ENCODE results near the gene B3GNT9.

Gene B3GNT9

DNA sequence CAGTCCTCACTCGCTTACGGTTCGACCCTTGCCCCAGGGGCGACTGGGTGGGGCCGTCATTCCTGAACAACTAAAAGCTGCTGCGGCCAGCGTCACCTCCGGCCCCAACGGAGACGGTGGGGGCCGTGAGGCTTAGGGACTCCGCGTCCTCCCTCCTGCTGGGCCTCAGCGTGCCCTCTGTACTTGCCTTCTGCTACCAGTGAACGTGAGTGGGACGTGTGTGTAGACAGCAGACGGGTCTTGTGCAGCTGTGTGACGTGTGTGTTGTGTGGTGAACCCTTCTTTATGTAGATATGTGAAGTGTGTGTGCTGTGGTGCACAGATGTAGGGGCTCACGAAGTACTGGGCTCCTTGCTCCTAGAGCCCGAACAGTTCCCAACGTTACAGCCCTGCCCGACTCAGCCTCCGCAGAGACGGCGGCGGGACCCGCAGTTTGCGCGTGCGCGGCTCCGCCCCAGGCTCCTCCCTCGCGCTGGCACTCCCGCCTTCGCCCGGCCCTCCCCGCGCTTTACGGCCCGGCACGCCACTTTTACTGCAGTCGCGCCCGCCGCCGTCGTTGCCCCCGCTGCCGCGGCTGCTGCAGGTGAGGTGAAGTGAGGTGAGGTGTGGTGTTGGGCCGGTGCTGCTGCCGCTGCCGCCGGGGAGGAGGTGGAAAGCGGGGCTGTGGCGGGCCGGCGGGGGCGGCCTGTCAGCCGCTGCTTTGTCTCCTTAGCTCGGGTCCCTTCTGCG lies 41.2 kb downstream of the B3GNT9 start, which contains the start of gene PHAF1:
Gene PHAF1, plus strand, starts transcription at position 535 of the 729 bp plus-strand sequence. CDS start 235 bp downstream, outside the sequence.
- Mint-ChIP-seq H3K27me3 (no peaks in the 10 kb centered on the region), H3K4me3 (peak within 1 kb of the TSS; percentile 96), H3K4me1 (peaks cover 32% of the 10 kb centered on the region), H3K27ac (peak within 1 kb of the TSS; percentile 89), H3K9me3 (no peaks in the 10 kb centered on the region), H3K36me3 (ENCODE audit: low read depth) (peaks cover 2% of the 10 kb centered on the region)
- peak; percentile 98 for DNase-seq
- ATAC-seq: peak; percentile 89

GRCh38 chr16:67108931-67109406 lies 41.8 kb downstream of the B3GNT9 start:
- H3K36me3 Mint-ChIP-seq (ENCODE audit: low read depth): peaks cover 2% of the 10 kb centered on the region
- DNase-seq: no peak
- peak overlapping the region; percentile 96 for H3K4me3 Mint-ChIP-seq
- no peak for ATAC-seq
- H3K4me1 Mint-ChIP-seq: peaks cover 32% of the 10 kb centered on the region
- H3K27me3 Mint-ChIP-seq: no peaks in the 10 kb centered on the region
- no peaks in the 10 kb centered on the region for H3K9me3 Mint-ChIP-seq
- peak overlapping the region; percentile 89 for H3K27ac Mint-ChIP-seq

DNA sequence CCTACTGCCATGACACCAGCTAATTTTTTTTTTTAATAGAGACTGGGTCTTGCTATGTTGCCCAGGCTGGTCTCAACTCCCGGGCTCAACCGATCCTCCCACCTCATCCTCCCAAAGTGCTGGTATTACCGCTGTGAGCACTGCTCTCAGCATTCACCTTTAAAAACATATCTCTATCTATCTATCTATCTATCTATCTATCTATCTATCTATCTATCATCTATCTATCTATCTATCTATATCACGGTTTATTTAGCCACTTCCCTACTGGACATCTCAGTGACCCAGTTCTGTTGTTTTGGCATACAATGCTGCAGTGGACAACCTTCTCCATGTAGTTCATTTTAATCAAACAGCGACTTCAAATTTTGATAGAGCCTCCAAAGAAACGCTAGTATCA lies 42.3 kb downstream of the B3GNT9 start:
- Mint-ChIP-seq H3K9me3 (no peaks in the 10 kb centered on the region), H3K4me1 (peaks cover 32% of the 10 kb centered on the region), H3K27ac (no peak overlapping the region), H3K4me3 (no peak overlapping the region), H3K36me3 (ENCODE audit: low read depth) (peaks cover 2% of the 10 kb centered on the region), H3K27me3 (no peaks in the 10 kb centered on the region)
- no peak for DNase-seq
- no peak for ATAC-seq

GRCh38 chr16:67105881-67106280 lies 44.9 kb downstream of the B3GNT9 start:
- Mint-ChIP-seq H3K36me3 (ENCODE audit: low read depth) (peaks cover 4% of the 10 kb centered on the region), H3K9me3 (no peaks in the 10 kb centered on the region), H3K4me3 (no peak overlapping the region), H3K4me1 (peaks cover 16% of the 10 kb centered on the region), H3K27me3 (no peaks in the 10 kb centered on the region), H3K27ac (no peak overlapping the region)
- DNase-seq: no peak
- no peak for ATAC-seq

DNA sequence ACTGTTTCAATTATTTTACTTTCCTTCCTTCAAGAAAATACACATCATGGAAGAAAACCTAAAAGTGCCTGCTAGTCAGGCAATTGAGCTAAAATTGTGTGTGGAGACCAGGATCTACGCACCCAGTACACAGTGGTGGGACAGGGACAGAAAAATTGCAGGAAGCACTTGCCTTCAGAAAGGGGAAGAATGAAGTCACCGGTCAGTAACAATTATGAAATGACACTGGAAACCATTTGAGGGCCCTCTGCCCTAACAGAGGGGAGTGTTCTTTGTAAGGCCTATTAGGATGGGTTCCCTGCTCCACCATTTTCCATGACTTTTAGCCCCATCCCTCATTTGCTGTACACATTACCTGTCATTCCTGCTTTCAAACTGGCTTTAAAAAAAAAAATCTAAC lies 45.6 kb downstream of the B3GNT9 start:
- no peaks in the 10 kb centered on the region for H3K9me3 Mint-ChIP-seq
- no peak overlapping the region for H3K27ac Mint-ChIP-seq
- H3K4me3 Mint-ChIP-seq: no peak overlapping the region
- DNase-seq (no peak), ATAC-seq (no peak)
- no peaks in the 10 kb centered on the region for H3K27me3 Mint-ChIP-seq
- peaks cover 10% of the 10 kb centered on the region for H3K4me1 Mint-ChIP-seq
- peaks cover 4% of the 10 kb centered on the region for H3K36me3 Mint-ChIP-seq (ENCODE audit: low read depth)

DNA sequence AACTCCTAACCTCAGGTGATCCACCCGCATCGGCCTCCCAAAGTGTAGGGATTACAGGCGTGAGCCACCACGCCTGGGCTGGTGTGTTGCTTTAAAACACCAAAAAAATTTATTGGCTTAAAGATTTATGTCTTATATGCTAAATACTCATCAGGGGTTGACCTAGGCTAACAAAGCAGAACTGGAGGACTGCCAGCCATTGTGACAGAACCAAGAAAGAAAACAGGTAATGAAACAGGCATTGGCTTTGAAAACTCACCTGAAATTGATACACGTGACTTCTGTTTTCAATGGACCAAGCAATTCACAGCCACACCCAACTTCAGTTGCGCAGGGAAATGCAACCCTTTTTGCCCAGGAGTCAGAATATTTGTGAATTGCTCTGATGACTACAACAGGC lies 46.0 kb downstream of the B3GNT9 start:
- no peak overlapping the region for H3K27ac Mint-ChIP-seq
- peaks cover 8% of the 10 kb centered on the region for H3K4me1 Mint-ChIP-seq
- ATAC-seq (no peak), DNase-seq (no peak)
- H3K36me3 Mint-ChIP-seq (ENCODE audit: low read depth): peaks cover 4% of the 10 kb centered on the region
- no peaks in the 10 kb centered on the region for H3K27me3 Mint-ChIP-seq
- H3K9me3 Mint-ChIP-seq: no peaks in the 10 kb centered on the region
- H3K4me3 Mint-ChIP-seq: no peak overlapping the region

DNA sequence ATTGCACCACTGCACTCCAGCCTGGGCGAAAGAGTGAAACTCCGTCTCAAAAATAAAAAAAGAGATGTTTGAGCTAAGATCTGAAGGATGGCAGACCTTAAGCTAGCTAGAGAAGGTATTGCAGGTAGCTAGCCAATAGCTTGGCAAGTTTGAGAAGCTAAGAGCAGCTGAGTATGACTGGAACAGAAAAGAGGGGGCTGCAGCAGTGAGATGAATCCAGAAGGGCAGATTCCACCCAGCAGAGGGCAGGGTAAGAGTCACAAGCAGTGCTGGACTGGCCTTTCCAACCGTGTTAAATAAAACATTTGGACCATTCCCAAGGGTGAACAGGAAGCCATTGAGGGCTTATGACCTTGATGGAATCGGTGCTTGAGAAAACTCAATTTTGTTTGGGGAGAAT lies 46.7 kb downstream of the B3GNT9 start:
- no peak for DNase-seq
- ATAC-seq: no peak
- no peak overlapping the region for H3K27ac Mint-ChIP-seq
- no peak overlapping the region for H3K4me3 Mint-ChIP-seq
- peaks cover 3% of the 10 kb centered on the region for H3K4me1 Mint-ChIP-seq
- H3K27me3 Mint-ChIP-seq: no peaks in the 10 kb centered on the region
- H3K36me3 Mint-ChIP-seq (ENCODE audit: low read depth): peaks cover 8% of the 10 kb centered on the region
- no peaks in the 10 kb centered on the region for H3K9me3 Mint-ChIP-seq

GRCh38 chr16:67101311-67102082 lies 49.3 kb downstream of the B3GNT9 start:
- H3K27ac Mint-ChIP-seq: peak overlapping the region; percentile 23
- no peak for DNase-seq
- no peaks in the 10 kb centered on the region for H3K9me3 Mint-ChIP-seq
- H3K36me3 Mint-ChIP-seq (ENCODE audit: low read depth): peaks cover 8% of the 10 kb centered on the region
- ATAC-seq: peak; percentile 68
- no peak overlapping the region for H3K4me3 Mint-ChIP-seq
- no peaks in the 10 kb centered on the region for H3K27me3 Mint-ChIP-seq
- peaks cover 3% of the 10 kb centered on the region for H3K4me1 Mint-ChIP-seq

DNA sequence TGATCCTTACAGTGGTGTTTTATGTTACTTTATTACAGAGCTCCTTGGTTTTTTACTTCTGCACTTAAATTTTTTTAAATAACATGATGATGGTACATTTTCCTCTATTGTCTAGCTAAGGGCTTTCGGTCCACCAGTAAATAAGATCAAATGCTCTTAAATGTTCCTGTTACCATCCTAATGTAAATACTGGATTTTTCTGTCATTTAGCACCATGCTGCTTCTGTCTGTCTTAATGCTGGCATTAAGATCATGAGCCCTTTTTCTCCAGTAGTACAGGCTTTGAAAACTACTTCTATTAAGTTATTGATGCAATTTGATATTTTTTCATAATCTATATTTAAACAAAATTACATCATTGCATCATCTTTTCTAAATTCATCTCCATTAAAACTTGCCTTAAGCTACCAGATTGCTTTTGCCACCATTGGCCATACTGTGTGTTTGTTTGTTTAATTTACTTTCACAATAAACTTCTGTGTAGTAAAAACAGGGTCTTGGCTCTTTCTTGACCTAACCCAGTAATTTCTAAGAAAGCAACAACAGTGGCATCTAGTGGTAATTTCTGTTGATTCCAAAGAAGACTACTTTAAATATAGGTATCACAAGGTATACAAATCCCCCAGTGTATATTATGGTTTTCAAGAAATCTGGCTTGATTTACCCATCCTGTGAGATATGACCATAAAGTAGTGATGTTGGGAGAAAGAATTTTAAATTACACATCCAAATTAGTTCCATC lies 50.1 kb downstream of the B3GNT9 start:
- Mint-ChIP-seq H3K4me1 (peaks cover 3% of the 10 kb centered on the region), H3K9me3 (no peaks in the 10 kb centered on the region), H3K4me3 (no peak overlapping the region), H3K27ac (no peak overlapping the region), H3K27me3 (no peaks in the 10 kb centered on the region), H3K36me3 (ENCODE audit: low read depth) (peaks cover 8% of the 10 kb centered on the region)
- ATAC-seq: no peak
- no peak for DNase-seq

DNA sequence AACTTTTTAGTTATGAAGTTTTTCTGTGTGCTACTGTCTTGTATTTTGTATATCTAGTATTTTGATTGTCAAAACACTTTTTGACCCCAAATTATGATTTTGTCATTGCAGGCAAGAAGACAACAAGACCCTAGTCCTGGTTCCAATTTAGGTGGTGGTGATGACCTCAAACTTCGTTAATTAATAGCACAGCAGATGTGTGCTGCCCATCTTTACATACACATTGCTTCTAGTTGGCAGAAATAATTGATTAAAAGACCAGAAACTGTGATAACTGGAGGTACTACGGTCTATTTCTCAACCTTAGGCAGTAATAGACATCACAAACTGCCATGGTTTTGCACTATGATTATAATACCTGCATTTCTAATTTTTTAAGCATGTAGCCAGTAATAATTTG lies 52.2 kb downstream of the B3GNT9 start:
- peaks cover 8% of the 10 kb centered on the region for H3K36me3 Mint-ChIP-seq (ENCODE audit: low read depth)
- H3K9me3 Mint-ChIP-seq: no peaks in the 10 kb centered on the region
- no peak overlapping the region for H3K4me3 Mint-ChIP-seq
- H3K27ac Mint-ChIP-seq: no peak overlapping the region
- peaks cover 3% of the 10 kb centered on the region for H3K4me1 Mint-ChIP-seq
- no peak for ATAC-seq
- no peaks in the 10 kb centered on the region for H3K27me3 Mint-ChIP-seq
- DNase-seq: no peak

Data from activated naive CD8-positive, alpha-beta T cell treated with anti-CD3 and anti-CD28 coated beads, Interleukin-2, amount 50 U/mL, for 24 hours (primary cell).